GM21515 (cell line): ENCODE results near the gene GMDS.

Experiments used
- ATAC-seq: cut with Tn5 transposase; IDR thresholded peaks from one replicate; pipeline ENCODE4 v1.9.1; 2021; ENCODE audit not compliant: unreplicated experiment

Gene GMDS

DNA sequence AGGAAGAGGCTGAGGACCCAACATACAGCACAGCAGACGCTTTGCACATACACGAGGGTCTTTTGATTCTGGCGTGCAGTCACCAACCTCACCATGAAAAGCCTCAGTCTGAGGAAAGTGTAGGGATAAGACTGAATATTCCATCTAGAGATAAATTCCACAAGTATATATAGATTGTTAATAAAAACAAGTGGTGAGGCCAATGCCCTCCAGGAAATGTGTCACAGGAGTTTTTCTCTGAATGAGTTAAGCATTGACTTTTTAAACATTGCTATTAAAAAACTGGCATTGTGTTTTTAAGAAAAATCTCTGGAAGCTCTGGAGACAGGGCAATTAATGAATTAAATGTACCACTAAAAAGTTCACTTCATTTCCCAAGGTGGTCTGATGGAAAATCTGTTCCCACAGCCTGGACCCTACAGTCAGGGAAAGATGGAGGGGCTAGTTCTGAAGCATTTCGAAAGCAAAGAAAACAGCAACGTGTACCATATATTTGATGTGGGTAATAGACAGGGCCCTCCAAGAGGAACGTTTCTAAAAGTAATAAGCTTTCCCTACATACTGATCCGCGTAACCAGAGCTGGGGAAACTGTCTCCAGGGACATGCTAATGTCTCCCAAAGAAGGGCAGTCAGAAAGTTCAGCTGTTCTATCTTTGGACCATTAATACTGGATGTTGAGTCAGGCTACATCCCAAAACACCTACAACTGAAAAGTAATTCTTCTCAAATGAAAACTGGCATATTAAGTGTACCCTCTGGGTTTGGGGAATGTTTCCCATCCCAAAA, 334.6 kb downstream of the GMDS start:
- no peak for ATAC-seq

DNA sequence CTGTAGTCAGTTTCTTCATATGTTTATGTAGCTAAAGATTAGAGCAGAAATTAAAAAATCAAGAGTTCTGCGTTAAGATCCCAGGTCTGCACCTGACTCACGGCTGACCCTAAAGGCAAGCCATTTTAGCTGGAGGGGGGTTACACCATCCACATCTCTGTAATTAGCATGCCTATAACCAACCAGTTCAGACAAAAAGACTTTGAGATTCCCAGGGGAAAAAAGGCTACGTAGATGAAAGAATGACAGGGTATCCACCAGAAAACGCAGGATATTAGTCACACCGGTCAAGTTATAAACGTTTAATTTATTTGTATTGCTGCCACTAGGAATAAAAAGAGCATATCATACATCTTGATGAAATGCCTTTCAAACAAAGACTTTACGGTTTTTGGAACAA, 336.6 kb downstream of the GMDS start:
- no peak for ATAC-seq

DNA sequence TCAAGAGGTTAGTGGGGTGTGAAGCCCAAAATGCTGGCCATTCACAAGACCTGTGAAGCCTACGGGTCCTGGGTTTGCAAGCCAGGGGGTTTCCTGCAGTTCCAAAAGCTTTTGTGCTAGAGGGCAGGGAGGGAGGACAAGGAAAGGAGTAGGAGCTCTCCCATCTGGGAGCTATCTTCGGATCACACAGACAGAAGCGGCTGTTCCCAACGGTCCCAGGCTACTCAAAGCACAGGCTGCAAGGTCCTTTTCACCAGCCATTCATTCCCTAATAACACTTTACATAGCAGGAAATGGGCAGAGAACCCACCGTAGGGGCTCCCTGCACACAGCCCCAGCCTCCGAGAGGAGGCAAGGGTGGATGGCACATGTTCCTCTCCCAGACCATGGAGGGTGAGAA, 338.8 kb downstream of the GMDS start:
- ATAC-seq: no peak

DNA sequence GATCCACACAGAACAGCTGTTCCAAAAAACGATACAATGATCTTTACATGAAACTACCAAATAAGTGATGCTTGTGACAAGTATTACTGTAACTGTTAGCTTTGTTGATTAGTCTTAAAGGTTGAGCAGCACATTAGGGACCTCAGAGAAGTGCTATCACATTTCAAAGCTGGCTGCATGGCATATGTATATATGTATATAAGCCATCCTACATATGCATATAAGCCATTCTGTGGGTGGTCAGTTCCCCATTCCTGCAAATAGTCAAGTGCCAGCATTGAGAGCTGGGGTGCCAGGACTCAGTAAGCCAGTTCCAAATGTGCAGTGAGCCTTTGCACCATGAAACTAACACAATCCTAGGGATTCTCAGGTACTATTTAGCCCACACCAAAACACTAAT, 339.4 kb downstream of the GMDS start:
- ATAC-seq: no peak

DNA sequence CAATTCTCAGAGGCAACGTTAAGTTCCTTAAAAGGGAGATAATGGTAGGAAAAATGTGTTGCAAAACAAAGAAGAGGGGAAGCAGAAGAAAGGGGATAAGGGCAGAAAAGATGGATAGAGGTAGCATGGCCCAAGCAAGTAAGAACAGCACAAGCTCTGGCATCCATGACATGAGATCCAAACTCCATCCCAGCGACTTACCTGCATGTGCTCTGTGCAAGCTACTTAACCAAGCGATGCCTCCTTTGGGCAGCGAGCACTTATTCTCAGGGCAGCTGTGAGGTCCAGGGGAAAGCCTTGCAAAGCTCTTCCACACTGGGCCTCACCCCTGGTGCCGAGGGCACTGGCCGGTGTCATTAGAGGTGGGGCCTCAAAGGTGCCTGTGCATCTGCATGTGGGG, 340.5 kb downstream of the GMDS start:
- no peak for ATAC-seq

DNA sequence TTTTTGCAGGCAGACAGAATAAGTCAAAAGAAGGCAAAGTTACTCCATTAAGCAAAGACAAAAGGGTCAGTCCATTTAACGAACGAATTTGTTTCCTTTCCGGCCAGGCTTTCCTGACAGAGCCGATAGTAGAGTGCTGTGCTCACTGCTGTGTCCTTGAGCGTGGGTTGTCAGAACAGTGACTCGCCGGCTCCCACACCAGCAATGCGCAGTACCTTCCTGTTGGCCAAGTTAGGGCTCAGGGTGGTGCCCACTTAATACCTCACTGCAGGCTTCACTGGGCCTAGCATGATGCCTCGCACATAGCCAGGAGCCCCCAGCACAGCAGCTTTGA, 341.0 kb downstream of the GMDS start:
- ATAC-seq: no peak

DNA sequence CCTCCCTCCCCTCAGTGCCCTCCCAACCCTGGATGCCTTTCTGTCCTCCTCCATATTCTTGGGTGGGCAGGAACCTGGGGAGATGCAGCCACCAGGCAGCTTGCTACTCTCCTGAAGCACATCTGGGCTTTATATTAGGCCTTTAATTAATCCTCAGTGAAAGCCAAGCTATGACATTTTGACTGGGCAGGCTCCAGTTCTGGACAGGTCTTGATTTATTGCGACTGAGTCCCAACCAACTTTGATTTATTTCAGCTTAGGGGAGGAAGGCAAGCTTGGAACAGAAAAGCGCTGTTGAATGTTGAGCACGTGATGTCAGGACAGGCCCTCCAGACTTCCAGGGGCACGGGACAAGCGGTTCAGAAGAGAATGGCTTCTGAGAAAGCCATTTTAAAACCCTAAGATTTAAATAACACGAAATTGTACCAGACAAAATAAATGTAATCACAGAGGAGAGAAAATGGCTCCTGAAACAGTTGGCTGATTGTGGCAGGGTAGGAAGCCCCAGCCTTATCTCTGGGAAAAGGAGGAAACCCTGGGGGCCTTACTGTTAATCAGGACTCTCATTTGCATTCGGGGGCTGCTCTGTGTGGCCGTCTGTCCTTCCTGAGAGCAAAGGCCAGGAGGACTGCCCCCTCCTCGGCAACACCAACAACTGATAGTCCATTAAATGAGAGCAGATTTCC, 341.5 kb downstream of the GMDS start:
- no peak for ATAC-seq

DNA sequence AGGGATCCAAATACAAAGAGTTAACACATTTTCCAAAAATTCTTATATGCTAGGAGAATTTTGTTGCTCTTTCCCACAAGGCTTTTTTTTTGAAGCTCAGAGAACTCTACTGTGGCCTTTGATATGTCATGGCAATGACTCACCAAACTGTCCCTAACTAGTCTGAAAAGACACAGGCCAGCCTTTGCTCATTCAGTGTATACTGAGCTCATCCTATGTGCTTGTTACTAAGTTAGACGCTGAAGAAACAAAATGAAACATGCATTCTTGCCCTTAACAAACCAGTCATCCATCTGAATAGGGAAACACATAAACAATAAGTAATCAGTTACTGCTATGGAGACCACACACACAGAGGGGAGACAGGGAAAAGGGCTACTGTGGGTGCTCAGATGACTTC, 343.8 kb downstream of the GMDS start:
- no peak for ATAC-seq

DNA sequence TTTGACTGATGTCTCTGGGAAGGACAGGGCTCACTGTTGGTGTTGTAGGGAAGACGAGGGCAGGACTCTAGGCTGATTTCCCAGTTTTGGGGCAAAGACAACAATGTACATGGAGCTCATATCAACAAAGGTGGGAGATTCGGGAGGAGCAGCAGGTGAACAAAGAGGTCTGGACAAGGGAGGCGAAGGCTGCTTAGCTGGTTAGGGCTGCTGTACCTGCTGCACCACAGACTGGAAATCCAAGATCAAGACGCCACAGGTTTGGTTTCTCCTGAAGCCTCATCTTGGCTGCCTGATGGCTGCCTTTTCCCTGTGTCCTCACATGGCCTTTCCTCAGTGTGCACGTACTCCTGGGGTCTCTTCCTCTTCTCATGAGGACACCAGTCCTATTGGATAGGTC, 348.5 kb downstream of the GMDS start:
- no peak for ATAC-seq

DNA sequence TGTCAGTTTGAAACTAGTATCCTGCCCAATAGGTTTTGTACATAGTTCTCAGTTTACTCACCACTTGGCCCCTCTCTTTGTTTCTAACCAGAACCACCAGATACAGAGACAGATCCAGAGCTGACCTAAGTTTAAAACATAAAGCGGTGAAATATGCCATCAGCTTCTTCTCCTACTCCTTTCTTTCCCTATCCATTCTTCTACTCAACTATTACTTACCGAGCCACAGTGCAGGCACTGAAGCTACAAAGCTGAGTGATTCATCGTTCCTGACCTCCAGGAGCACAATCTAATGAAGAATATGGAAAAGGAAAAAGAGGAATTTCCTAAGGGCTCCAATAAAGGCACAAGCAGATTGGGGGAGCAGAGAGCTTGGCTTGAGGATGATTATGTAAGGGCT, 349.7 kb downstream of the GMDS start:
- ATAC-seq: no peak

DNA sequence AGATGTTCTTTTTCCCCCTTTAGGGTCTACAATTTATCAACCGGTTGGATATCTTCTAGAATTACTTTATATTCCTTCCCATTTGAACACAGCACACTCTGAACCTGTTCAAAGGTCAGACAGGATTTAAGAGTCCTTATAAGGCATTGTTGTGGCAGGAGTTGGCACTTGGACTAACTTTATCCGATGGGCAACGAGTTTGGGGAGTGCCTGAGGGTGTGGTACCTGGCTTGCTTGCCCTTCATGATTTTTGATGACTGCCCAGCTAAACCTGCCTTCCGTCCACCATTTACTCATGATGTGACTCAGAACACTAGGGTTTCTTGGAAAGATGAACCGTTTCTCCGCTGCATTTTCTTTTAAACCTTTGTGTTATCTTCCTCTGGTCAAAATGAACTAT, 350.5 kb downstream of the GMDS start:
- no peak for ATAC-seq

DNA sequence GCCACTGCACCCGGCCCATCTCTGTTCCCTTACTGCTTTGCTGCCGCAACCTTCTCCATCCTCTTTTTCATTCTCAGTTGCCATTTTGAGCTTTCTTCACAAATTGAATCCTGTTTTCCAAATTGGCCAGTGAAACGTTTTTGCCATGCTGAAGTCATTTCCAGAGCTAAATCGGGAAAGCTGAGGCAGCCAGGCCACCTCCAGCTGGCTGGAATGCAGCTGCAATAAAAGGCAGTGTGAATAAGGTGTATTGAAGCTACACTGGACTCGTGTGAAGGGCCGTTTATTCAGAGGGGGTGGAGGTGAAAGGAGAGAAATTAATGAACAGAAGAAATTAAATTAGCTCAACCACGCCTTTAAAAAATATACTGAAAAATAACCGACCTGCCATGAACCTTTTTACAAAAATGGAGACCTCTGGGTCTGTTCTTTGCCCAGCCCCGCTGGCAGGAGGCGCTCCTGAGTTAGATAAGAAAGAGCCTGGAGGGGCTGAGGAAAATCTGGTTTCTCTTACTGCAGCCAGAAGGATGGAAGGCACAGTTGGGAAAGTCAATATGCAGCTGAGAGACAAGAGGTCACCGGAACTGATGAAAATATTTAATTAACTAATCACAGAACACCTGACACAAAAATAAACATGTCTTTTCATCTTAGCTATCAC, 351.8 kb downstream of the GMDS start:
- ATAC-seq: no peak

DNA sequence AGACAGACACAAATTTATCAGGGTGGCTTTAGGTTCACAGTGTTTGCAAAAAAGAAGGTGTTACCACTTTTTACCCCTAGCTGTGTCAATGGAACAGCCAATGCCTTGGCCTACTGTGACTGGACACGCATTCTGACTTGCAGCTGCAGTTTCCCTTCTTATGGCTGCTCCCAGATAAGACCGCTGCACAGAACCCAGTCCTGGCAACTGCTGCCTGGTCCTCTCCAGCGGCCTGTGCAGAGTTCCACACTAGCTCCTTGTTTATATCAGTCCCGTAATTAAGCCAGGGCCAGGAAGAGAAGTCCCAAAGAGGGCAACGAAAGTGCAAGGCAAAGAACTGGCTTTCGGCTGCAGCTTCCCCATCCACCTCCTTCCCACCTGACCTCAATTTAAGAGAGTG, 352.7 kb downstream of the GMDS start:
- no peak for ATAC-seq

DNA sequence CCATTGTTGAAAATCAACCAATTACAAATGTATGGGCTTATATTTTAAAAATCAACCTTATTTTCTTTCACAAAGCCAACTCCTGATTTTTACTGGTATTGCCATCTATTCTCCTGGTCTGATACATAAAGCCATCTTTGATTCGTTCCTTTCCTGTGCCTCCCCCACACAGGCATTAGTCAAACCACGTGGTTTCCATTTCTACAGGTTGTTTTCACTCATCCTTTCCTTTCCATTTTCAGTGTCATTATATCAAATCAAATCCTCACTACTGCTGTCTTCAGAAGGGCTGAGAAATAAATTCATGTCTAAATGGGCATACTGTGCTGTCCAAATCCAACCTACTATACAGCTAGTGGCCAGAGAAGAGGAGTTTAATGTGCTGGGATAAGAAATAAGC, 354.4 kb downstream of the GMDS start:
- no peak for ATAC-seq

DNA sequence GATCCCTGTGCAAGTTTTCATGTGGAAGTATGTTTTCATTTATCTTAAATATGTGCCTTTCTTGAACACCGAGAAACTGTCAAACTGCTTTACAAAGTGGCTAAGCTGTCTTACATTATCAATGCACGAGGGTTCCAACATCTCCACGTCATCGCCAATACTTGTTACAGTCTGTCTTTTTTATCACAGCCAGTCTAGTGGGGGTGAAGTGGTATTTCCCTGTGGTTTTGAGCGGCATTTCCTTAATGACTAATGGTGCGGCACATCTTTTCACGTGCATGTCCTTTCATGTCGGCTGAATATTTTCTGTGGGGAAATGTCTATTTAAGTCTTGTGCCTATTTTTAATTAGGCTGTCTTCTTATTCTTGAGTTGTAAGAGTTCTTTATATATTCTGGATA, 355.3 kb downstream of the GMDS start:
- ATAC-seq: no peak

DNA sequence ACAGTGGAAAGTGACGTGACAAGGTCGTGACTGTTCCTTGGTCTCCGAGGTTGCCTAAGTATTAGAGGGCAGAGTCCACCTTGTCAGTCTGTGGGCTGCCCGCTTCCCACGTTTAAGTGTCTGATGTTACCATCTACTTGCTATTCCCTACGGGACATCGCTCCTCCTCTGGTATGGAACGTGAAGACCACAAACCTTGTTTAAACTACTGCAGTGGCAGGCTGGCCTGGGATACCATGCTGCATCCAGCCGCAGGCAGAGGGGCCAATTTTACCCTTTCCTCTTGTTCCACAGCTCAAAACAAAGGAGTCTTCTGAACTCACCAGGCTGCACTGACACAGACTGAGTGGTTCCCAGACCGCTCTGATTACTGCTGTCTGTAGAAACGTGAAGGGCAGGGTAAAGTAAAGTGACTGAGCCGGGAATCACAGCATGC, 359.8 kb downstream of the GMDS start:
- ATAC-seq: no peak

DNA sequence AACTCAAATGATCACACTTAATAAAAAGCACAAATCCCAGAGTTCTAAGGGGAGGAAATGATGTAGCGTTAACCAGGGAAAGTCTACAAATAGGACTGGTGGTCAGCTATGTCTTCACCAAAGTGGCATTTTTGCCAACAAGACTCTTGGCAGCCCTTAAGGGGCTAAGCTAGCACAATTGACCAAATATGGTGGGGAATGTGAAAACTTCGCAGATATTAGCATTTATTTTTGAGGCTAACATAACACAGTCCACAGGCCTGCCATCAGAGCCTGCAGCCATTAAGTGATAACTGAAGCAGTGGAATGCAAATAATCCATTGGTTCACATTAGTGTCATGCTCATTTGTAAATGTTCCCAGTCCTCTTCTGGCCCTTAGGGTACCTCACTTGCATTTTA, 361.1 kb downstream of the GMDS start:
- no peak for ATAC-seq

DNA sequence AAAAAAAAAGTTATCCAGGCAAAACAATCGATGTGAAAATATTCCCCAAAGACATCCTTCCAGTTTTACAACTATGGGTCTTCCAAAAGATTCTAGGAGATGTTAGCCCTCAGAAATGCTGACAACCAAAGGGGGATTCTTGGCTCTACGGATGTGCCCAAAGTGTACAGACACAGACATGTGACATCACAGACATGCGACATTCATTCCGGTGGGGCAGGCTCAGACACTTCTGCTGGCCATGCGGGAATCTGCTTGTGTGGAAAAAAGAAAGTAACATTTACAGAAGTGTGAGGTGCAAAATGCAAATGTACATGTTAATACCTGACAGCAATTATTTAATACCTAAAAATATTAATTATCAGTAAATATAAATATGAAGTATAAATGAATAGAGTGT, 367.1 kb downstream of the GMDS start:
- no peak for ATAC-seq

DNA sequence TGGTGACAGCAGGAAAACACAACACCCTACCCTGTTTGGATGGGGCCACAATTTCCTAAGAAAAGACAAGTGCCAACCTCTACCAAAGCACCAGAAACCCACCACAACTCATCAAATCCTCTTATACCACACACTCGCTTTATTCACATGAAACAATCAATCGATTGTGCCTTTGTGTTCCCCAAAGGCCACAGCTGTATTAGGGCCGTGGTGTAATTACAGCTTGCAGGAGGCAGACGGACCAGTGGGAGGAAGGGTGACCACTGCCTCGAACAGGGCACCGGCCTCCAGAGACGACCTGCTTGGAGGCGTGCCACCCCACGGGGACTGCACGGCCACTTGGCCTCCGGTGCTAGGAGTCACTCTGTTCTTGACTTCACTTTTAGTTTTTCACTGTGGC, 371.6 kb downstream of the GMDS start:
- no peak for ATAC-seq

DNA sequence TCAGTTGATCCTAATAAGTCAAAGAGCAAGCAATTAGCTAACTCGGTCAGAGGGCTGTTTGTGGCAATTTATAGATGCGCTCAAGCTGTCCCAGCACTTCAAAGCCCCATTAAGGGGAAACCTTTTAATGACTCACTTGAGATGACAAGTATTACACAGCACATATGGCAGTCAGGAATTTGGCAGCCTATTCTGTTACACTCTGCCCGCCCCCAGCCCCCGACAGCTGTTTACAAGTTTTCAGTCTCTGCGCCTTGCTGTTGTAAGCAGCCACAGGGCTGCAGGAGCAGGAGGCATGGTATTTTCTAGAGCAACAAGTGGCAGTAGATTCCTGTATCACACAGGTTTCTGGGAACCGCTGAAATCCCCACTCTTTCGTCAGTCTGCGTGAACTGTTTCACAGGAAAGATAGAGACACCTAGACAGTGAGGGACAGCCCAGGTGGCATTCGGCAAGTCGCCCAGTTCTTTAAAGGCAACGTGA, 372.7 kb downstream of the GMDS start:
- no peak for ATAC-seq

DNA sequence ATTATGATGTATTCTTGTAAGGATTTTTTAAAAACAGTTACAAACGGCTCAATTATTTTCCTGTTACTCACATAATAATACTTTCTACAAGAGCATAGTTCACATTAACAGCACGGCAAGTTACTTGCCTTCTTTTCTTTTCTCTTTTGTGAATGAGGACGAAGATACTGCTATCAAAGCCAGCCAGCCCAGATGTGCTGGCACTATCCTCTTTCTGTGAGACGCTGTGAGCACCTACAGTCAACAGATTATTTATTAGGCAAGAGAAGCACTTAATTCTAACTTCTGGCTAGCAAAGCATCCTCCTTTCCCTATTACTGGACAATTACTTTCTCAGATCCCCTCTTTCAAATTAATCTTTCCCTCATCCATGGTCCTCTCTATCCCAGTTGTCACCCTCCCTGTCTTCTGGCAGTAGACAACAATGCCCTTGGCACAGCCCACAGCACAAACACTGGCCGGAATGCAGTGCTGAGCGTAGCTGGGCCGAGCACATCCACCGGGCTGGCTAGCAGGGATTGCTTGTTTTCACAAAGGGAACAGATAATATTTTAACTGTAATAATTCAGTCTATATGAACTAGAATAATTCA, 373.6 kb downstream of the GMDS start:
- ATAC-seq: no peak

DNA sequence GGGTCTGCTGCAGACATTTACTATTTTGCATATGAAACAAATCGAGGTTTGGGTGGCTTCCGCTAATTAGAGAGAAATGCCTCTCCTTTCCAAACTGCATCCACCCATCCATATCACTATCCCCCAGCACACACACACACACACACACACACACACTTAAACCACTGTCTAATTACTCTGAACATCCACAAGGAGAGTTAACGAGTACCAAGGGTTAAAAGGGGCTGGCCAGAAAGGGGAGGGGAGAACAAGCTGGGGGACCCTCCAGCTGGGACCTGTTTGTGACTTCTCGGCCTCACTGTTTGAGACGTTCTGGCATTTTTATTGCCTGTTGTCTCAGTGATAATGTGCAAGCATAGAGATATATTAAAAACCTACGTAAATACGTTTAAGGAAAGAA, 374.5 kb downstream of the GMDS start:
- ATAC-seq: no peak
